ENCODE measurements around the gene EAF2. TPM values are rescaled to one million over a fixed set of nuclear protein-coding genes. Genes with fewer than 3 reads are reported as not detected.
"Not testable (repeated sequence)": the region's sequence is repeated elsewhere in the genome, so short reads cannot be mapped to it uniquely, and the experiment has no call there.

The EAF2 gene
- total RNA-seq, 1 donor from 2014 or later, result 2.7 TPM

GRCh38 chr3:121855555-121855954 is 20.5 kb downstream of the EAF2 start:
- Mint-ChIP-seq H3K9me3 (ENCODE audit: low read depth) (no peaks in the 10 kb centered on the region), H3K4me1 (ENCODE audit: low read depth) (no peaks in the 10 kb centered on the region), H3K27ac (ENCODE audit: unreplicated experiment) (no peak overlapping the region)

GRCh38 chr3:121857778-121858177 is 22.8 kb downstream of the EAF2 start:
- H3K4me1 Mint-ChIP-seq (ENCODE audit: low read depth); DNase-seq (ENCODE audit: low spot score); H3K4me3 Mint-ChIP-seq (ENCODE audit: unreplicated experiment); H3K27ac Mint-ChIP-seq (ENCODE audit: unreplicated experiment); H3K27me3 Mint-ChIP-seq (ENCODE audit: low read depth); H3K9me3 Mint-ChIP-seq (ENCODE audit: low read depth): not testable (repeated sequence)
- H3K36me3 Mint-ChIP-seq (ENCODE audit: low read depth), result peaks cover 12% of the 10 kb centered on the region

More at GRCh38 chr3:121855555-121855954, 20.5 kb downstream of the EAF2 start:
- no peak for DNase-seq (ENCODE audit: low spot score)
- Mint-ChIP-seq H3K36me3 (ENCODE audit: low read depth) (peaks cover 10% of the 10 kb centered on the region), H3K4me3 (ENCODE audit: unreplicated experiment) (no peak overlapping the region), H3K27me3 (ENCODE audit: low read depth) (no peaks in the 10 kb centered on the region)
- TF ChIP-seq CTCF (IDR thresholded peaks at IDR 0.05), result peak; percentile 35

- H3K36me3 Mint-ChIP-seq (ENCODE audit: low read depth); H3K4me1 Mint-ChIP-seq (ENCODE audit: low read depth); H3K9me3 Mint-ChIP-seq (ENCODE audit: low read depth); H3K27me3 Mint-ChIP-seq (ENCODE audit: low read depth); DNase-seq (ENCODE audit: low spot score); H3K27ac Mint-ChIP-seq (ENCODE audit: unreplicated experiment); H3K4me3 Mint-ChIP-seq (ENCODE audit: unreplicated experiment): not testable (repeated sequence)
Observed at GRCh38 chr3:121863247-121863646, 28.2 kb downstream of the EAF2 start.

- peaks cover 9% of the 10 kb centered on the region for H3K36me3 Mint-ChIP-seq (ENCODE audit: low read depth)
Observed at GRCh38 chr3:121863801-121864200, 28.8 kb downstream of the EAF2 start.

GRCh38 chr3:121869736-121870135 is 34.7 kb downstream of the EAF2 start:
- Mint-ChIP-seq H3K4me3 (ENCODE audit: unreplicated experiment) (no peak overlapping the region), H3K4me1 (ENCODE audit: low read depth) (no peaks in the 10 kb centered on the region), H3K27me3 (ENCODE audit: low read depth) (no peaks in the 10 kb centered on the region), H3K9me3 (ENCODE audit: low read depth) (peaks cover 4% of the 10 kb centered on the region), H3K27ac (ENCODE audit: unreplicated experiment) (no peak overlapping the region), H3K36me3 (ENCODE audit: low read depth) (peaks cover 6% of the 10 kb centered on the region)
- TF ChIP-seq CTCF (IDR thresholded peaks at IDR 0.05), result no peak
- no peak for DNase-seq (ENCODE audit: low spot score)

More at GRCh38 chr3:121863801-121864200, 28.8 kb downstream of the EAF2 start:
- Mint-ChIP-seq H3K27ac (ENCODE audit: unreplicated experiment) (no peak overlapping the region), H3K9me3 (ENCODE audit: low read depth) (peaks cover 8% of the 10 kb centered on the region), H3K4me3 (ENCODE audit: unreplicated experiment) (no peak overlapping the region), H3K4me1 (ENCODE audit: low read depth) (no peaks in the 10 kb centered on the region), H3K27me3 (ENCODE audit: low read depth) (no peaks in the 10 kb centered on the region)
- no peak for DNase-seq (ENCODE audit: low spot score)
- TF ChIP-seq CTCF (IDR thresholded peaks at IDR 0.05), result no peak

- Mint-ChIP-seq H3K4me1 (ENCODE audit: low read depth) (no peaks in the 10 kb centered on the region), H3K27ac (ENCODE audit: unreplicated experiment) (no peak overlapping the region), H3K36me3 (ENCODE audit: low read depth) (peaks cover 6% of the 10 kb centered on the region), H3K9me3 (ENCODE audit: low read depth) (peaks cover 4% of the 10 kb centered on the region), H3K4me3 (ENCODE audit: unreplicated experiment) (no peak overlapping the region), H3K27me3 (ENCODE audit: low read depth) (no peaks in the 10 kb centered on the region)
- no peak for DNase-seq (ENCODE audit: low spot score)
- TF ChIP-seq CTCF (IDR thresholded peaks at IDR 0.05), result no peak
Observed at GRCh38 chr3:121870717-121871116, 35.7 kb downstream of the EAF2 start.

Data from chondrocyte (in vitro differentiated cells).